OCI-LY7 (cell line): ENCODE data around the gene MTCL1.

Source experiments
- CTCF ChIP-seq: fragments of 200-600 bp; sonication (generic); conservative IDR thresholded peaks from 2 replicates; pipeline ENCODE4 v1.5.1; 2014; ENCODE audit warnings: mild to moderate bottlenecking, antibody characterized with exemption, low read length, moderate library complexity, mixed read lengths
- EZH2phosphoT487 ChIP-seq: fragments of 200-600 bp; sonication (generic); IDR thresholded peaks from 2 replicates; pipeline ENCODE4 v1.6.1; 2018; ENCODE audit warnings: low read depth, borderline replicate concordance, mild to moderate bottlenecking, mixed run types, antibody characterized with exemption, low read length, moderate library complexity, mixed read lengths

GRCh38 chr18:8792688-8793316, 87.4 kb downstream of the MTCL1 start:
- TF ChIP-seq CTCF, result no peak
- TF ChIP-seq EZH2phosphoT487, result no peak
